Measurements from ENCODE around the gene IMMP2L.

The IMMP2L gene

DNA sequence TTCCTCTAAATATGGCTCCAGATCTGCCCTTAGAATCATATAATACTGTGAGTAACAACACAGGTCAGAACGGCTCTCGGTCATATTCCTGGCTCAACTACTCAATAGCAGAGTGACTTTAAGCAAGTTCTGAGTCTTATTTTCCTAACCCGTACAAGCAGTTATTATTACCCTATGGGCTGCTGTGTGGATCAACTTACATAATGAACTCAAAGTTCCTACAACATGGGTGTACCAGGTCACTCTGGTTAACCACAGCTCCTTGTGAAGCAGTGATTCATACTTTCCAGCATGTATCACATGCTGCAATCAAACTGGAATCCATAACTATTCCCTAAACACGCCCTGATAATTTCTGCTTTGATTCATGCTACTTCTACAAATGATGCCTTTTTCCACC, 364.0 kb downstream of the IMMP2L start:
- peak; percentile 24 for DNase-seq

DNA sequence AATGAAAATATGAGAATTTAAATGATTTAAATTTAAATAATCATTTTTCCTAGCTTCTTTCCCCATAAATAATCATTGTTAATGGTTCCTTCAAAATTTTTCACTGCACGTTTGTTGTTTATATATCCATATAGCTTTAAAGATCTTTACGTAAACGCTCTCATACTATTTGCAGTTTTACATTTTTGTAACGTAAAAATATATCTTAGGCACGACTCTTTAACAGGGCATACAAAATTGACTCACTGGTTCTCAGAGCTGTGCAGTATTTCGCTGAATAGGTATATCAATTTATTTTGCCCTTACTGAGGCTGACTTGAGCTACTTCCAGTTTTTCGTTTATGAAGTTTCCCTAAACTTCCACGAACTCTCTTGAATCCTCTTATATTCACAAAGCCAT, 365.6 kb downstream of the IMMP2L start:
- DNase-seq, result no peak

DNA sequence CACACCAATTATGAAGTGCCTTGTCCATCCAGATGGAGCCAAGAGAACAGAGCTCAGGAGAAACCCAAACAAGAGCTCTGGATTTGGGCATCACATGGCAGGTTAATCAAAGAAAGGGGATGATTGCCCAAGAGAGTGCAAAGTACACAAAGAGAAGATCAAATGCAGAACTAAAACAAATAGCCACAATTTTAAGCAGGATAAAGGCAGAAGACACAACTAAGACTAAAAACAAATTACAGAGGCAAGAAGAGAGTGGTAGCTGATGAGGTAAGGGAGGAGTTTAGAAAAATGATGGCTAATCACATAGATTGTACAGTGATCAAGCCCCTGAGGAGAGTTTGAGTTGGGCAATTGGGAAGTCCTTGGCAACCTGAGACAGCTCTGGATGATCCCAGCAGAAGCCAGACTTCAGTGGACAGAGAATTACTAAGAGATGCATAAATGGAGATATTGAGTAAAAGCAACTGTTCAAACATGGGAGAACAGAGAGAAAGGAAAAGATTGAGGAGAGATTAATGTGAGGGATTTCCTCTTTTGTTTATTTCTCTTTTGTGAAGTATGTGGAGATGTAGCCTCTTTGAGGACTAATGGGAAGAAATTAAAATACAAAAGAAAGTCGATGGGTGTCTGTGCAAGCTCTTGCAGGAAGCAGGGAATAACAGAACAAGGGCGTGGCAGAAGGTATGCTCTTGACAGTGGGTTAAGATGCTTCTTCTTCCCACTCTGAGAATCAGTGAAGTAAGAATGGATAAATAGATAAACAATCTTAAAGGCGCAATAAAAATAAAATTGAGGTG, 369.5 kb downstream of the IMMP2L start:
- no peak for DNase-seq

DNA sequence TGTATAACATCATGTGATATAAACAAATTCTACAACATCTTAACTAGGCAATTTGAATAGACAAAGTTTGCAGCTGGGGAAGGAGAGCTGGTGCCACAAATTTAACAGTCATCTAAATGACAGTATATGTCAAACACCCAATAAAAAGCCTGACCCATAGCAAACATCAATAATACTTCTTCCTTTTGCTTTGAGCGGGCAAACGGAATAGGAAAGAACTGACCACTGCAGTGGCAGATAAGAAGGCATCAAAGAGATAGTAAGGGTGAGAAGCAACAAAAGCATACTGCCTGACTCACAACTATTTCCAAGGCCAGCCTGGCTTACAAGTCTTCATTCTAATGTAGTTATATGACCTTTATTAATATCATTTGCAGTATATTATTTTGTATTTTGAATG, 371.5 kb downstream of the IMMP2L start:
- DNase-seq, result no peak

DNA sequence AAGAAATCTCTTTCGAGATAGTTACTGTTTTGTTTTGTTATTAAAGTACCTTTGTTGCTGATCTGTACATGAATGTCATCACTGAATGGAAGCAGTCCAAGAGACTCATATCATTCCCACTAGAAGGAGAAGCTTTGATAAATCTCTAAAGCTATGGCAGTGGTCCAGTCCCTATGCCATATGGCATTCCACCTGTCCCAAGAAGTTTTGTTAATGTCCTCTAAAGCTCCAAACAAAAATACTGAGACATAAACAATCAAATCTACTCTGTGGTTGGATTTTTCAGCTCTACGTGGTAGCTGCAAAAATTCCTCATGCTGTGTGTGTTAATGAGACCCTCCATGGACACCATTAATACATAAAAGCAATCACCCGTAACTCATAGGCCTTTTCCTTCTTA, 377.3 kb downstream of the IMMP2L start:
- no peak for DNase-seq

DNA sequence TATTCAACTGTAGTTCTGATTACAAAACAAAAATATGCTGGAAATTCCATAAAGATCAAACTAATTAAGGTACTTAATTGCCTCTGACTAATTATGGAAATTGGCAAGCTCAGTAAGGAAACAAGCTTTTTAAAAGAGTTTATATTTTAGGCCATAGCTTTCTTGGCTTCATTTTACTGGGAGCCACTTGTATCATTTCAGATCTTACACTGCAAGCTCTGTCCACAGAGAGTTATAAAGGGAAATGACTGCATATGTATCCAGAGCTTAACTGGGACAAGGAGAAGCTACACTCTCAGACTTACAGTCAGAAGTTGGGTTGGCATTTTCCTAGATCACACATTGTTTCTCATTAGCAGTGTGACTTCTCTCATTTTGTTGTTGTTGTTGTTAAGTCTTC, 379.0 kb downstream of the IMMP2L start:
- DNase-seq, result no peak

DNA sequence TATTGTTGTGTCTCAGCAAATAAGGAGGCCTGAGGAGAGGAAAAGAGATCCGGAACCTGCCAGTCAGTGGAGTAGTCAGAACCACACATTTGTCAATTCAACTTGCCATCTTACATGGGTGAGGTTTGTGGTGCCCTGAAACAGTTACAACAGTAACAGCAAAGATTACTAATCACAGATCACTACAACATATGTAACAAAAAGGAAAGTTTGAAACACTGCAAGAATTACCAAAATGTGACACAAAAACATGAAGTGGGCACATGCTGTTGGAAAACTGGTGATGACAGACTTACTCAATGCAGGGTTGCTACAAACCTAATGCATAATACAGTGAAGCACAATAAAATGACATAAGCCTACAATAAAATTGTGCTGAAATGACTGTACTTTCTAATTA, 382.0 kb downstream of the IMMP2L start:
- no peak for DNase-seq

DNA sequence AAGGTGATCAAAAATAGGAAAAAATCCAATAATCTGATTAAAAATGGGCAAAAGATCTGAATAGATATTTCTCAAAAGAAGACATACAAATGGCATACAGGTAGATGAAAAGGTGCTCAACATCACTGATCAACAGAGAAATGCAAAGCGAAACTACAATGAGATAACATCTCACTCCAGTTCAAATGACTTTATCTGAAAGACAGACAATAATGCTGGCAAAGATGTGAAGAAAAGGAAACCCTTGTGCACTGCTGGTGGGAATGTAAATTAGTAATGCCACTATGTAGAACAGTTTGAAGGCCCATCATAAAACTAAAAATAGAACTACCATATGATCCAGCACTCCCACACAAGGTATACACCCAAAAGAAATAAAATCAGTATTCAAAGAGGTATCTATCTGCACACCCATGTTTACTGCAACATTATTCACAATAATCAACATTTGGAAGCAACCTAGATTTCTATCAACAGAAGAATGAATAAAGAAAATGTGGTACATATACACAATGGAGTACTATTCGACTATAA, 386.3 kb downstream of the IMMP2L start:
- no peak for DNase-seq

DNA sequence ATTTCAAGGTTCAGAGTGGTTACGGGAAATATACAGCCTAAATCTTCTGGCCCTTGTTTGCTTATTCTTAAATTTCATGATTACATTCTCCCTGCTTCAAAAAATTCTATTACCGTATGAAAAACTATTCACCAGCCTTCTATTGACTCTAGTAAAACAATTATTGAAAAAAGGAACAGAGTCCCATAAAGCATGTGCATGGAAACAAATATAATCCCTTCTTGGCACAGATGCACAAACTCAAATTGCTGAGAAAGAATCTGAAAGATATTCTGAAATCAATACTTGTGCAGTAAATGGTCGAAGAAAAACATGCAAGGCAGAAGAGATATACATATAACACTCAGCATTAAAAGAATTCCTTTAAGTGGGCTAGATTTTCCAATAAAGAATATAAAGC, 387.8 kb downstream of the IMMP2L start:
- no peak for DNase-seq

DNA sequence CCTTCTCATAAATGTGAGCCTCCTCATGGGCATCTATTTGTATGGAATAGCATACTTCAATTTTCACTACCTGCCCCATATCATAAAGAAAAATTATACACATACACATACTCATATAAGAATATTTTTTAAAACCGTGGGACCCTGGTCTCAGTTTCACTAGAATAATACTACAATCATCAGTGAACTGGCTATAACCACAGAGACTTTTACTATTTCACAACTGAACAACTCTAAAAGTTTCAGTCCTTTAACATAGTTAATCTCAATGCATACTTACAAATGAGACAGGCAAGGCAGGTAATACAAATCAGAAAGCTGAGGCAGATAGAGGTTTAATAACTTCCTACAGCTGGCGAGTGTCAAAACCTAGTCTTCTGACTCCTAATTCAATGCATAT, 388.3 kb downstream of the IMMP2L start:
- DNase-seq, result no peak

DNA sequence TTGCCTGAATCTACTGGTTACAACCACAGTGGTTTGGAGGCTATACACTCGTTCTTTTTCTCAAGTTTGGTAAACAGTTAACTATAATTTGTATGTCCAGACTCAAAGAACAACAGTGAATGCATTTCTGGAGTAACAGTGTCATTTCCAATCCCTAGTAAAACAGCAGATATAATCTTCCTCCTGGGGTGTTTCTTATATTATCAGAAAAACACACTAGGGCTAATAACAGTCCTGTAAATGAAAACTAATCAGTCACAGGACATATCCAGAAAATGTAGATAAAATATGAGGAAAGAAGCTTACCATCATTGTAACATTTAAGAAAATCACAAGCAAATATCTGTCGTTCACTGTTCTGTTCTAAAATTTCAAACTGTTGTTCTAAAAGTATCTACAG, 388.8 kb downstream of the IMMP2L start:
- no peak for DNase-seq

DNA sequence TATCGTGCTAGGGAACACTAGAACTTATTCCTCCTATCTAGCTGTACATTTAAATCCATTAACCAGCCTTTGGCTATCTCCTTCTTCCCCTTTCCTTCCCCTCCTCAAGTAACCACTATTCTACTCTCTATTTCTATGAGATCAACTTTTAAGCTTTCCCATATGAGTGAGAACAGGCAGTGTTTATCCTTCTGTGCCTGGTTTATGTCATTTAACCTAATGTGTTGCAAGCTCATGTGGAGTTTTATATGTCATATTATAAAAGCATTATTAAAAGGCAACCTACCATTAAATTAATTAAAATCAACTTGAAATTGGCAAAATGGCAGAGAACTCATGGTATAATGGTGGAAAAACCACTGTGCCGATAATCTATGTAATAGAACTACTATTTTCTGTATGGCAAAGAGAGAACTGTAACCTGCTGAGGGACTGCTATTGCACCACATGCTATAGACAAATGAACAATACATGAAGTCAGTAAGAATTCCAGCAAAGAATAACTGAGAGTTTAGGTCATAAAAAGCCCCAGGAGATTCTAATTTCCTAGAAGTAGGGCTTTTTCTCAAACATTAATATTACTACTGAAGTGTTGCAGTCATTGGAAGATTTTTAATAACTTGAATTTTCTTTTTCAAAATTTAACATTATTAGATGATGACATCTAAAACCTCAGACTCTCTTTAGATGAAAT, 389.6 kb downstream of the IMMP2L start:
- DNase-seq, result no peak

DNA sequence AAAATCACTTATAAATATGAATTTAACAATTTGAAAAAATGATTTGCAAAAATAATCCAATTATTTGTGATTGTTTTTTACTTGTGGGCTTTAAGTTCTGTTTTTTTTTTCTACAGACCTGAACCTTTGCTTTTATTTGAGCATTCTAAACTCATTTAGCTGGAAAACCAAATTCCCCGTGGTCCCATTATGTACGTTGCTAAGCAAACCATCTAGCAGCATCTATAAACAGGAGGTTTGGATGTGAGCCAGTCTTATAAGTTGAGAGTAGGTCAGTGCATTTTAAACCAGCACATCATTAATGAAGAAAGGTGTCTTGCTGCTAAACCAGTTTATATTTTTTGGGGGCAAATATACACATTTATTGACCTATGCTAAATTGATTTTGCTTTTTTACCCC, 394.1 kb downstream of the IMMP2L start:
- DNase-seq, result no peak

DNA sequence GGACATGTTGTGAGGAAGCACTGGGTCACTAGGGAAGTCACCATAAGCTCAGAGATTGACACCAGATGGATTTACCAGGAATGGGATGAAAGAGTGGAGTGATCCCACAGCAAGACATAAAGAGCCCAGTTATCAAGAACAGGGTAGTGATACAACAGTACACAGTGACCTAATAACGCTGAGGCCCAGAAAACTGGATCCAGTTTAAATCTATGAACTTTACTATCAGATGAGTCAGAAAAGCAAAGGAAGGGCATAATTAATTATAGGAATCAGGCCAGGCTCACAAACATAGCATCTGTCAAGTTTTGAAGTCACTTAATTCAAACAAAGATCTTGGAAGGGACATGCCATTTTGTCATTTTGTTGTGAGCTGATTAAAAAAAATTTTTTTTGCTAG, 397.9 kb downstream of the IMMP2L start:
- no peak for DNase-seq

DNA sequence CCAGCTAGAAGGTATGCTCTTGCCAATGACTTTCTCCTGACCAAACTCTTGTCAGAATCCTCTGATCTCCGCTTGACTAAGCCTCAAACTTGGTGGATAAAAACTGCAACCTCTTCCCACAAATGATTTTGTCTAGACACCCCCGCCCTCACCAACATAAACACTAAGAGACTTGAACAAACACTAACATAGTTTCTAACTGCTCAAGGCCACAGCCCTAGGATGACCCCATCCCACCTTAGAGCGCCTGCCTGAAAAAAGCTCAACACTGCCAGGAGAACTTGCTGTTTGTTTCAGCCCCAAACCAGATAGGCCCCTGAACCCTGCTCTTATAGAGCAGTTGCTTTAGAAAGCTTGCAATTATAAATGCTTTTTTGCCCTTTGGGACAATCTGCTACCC, 399.6 kb downstream of the IMMP2L start:
- no peak for DNase-seq

DNA sequence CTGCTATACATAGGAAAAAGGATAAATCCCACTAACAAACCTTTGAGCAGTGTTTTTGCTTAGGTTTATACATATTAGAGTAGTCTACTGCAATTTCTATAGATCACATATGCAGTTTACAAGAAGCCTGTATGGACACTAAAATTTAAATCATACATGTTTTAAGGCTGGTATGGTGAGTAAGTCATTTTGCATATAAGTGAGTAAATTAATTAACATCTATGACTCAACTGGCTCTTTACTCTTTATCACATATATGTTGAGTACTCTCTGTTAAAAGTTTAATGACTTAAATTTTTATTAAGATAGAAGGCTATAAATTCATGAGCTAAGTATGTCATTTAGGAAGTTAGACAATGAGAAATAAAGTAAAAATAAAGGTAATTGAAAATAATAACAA, 402.0 kb downstream of the IMMP2L start:
- no peak for DNase-seq

DNA sequence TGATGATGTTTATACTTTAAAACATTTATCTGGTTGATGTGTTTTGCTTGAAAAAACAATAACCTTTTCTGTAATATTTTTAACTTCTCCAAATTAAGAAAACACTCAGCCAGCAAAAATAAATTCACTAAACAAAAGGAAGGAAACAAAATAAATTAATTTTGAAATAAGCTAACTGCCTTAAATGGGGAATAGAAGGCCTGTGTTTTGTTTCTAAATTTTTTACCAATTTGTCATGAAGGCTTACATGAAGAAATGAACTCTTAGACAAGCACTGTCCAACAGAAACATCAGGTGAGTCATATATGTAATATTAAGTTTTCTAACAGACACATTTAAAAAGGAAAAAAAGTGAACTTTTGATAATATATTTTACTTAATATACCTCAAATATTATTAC, 402.9 kb downstream of the IMMP2L start:
- no peak for DNase-seq

DNA sequence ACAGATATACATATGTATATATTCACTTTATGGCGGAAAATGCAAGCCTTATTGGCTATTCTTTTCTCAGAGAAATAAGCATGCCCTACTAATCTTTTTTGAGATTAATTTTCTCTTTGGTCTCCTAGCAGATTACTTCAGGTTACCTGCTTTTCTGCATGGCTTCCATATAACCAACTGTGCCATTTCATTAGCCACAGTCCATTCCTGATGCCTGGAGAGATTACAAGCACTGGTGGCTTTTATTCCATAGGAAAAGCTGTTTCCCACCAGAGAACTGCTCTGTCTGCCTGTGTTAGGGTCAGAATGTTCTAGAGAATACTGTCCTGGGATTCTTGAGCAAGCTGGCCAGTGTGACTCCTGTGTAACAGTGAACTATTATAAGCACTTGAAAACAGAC, 411.6 kb downstream of the IMMP2L start:
- no peak for DNase-seq

DNA sequence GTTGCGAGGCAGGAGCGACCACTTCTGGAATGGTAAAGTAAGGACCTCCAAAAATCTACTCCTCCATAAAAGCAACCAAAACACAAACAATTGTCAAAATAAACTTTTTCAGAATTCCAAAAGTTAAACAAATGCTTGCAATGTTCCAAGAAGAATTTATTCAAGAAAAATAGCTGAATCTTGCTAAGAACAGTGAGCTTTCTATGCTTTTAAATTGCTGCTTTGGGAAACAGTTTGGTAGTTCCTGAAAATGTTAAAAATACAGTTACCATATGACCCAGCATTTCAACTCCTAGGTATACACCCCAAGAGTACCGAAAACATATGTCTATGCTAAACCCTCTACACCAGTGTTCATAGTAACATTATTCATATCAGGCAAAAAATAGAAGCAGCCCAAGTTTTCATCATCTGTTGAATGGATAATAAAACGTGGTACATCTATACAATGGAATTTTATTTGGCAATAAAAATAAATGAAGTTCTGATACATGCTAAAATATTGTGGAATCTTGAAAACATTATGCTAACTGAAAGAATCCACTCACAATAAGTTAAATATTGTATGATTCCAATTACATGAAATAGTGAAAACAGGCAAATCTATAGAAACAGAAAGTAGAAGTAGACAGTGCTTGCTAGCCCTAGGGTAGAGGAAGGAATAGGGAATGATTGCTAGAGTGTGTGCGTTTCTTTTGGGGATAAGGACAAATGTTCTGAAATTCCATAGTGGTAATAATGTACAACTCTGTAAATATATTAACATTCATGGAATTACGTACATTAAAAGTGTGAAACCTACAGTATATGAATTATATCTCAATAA, 414.4 kb downstream of the IMMP2L start:
- no peak for DNase-seq

DNA sequence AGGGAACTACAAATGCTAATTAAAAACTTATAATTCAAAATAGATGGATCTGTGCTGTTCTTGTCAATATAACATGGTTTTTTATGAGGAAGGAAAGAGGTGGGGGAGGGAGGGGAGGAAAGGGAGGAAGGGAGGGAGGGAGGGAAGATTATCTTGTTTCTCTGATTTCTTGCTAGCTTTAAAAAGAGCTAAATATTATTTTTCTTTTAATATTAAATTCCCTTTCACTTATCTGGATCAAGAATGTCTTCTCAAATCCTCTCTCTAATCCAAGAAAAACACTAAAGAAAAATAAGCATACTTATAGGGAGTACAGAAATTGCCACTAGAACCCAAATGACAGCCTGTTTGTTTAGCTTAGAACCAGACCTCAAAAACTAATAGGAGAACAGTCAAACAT, 416.2 kb downstream of the IMMP2L start:
- DNase-seq, result no peak

DNA sequence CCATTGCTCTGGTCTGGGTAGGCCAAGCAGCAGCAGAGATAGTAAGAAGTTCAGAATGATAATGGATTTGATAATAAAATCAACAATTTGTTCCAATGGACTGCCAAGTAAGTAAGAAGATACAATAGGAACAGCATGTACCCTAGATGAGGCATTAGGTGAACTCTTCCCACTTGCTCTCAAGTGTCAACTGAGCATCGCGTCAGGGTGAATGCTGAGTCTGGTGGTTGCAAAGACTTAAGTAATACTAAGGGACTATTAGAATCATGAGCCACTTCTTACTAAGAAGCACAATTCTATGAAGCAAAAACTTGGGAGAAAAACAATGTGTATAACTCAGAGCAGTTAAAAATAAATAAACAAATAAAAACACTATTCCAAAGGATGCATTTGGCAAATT, 416.8 kb downstream of the IMMP2L start:
- DNase-seq, result no peak

DNA sequence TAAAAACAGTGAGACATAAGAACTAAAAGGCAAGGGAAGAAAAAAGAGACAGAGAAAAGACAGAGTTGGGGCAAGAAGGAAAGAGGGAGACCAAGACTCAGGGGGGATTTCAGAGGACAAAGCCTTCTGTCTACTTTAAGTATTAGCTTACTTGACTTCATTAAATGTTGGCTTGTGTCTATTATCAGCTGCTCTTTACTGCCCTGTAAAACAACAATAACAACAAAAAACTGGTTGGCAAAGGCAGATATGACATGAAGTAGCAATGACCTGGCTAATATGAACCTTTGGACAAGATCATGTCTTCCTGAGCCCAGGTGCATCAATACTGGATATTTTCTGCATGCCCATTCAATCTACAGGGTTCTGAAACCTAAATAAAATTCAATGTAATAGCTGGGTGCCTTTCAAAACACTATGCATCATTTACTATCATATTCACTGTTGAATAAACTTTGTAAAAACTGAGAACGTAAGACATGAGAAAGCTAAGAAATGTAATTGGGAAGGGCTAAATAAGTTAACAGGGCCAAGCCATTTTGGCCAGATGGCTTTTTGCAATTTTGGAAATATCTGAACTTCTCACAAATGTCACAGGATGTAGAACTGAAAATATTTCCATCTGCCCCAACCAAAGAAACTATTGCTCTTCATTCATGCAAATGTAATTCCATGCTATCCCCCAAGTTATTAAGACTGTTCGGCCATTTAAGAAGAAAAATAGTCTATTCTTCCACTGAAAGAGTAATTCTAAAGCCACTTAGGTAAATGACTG, 422.0 kb downstream of the IMMP2L start:
- DNase-seq, result no peak

DNA sequence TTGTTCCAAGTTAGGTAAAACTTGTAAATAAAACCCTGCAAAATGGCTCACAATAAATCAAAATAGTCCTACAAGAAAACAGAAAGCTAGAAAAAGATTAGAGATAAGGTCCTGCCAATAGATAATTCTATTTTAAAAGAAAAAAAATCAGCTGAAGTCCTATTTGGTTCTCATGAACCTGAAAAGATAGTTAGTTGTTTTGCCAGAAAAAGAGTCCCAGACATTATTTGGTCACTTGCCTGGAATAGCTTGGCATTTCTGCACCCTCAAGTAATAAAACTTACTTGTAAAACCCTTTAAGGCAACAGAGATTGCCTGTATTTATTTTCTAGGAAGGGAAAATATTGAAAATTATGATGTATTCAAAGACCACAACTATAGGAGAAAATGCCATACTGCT, 423.7 kb downstream of the IMMP2L start:
- no peak for DNase-seq
